Hematopoietic multipotent progenitor cell (in vitro differentiated cells): ENCODE results near the gene TANGO2. TPM values are rescaled to one million over a fixed set of nuclear protein-coding genes. Genes with fewer than 3 reads are reported as not detected.

Source experiments
- DNase-seq, 3 donors: peaks; one replicate each; pipeline ENCODE4 v3.0.0-alpha.2; 2011 to 2015; ENCODE audit warnings: low read depth in 2 of 3, low spot score in 2 of 3
- total RNA-seq: library from RNA; depleted of rRNA; stranded (reverse); fragments of >200 nt; gene quantifications from one replicate; pipeline ENCODE4 v1.2.3, GENCODE V29; 2012

The TANGO2 gene
- total RNA-seq, 1 donor: 63.6 TPM

DNA sequence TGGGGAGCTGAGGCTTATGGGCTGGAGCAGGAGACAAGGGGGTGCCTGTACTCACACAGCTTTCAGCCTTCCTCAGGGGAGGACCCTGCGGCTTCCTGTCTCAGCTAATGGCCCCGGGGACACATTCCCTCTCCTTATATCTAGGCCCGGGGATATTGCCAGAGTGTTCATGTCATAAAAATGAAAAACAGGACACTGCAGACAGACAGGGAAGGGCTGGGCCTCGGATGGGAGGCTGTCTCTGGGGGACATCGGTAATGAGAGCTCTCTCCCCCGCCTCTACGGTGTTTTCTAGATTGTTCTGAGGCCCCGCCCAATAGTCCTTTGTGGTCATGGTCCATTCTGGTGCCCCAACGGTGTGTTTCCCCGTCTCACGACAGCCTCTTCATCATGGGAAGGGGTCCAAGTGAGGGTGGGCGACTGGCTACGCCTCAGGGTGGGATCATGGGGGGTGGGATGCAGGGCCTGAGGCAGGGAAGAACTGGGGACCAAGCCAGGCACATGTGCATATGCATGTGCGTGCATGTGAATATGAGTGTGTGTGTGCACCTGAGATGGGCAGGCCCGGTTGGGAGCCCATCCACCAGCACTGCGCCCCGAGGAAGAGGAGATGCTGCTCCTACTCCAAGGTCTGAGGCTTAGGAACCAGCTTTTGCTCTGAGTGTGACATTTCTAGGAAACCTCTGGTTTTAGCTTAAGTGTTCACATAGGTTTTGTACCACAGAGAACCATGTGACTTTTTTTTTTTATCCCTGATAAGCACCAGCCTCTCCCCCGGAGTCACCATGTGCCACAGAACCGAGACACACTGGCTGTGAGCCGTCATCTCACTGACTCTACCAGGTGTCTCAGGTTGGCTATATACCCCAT, 9.6 kb upstream of the TANGO2 start:
- no peak for DNase-seq

DNA sequence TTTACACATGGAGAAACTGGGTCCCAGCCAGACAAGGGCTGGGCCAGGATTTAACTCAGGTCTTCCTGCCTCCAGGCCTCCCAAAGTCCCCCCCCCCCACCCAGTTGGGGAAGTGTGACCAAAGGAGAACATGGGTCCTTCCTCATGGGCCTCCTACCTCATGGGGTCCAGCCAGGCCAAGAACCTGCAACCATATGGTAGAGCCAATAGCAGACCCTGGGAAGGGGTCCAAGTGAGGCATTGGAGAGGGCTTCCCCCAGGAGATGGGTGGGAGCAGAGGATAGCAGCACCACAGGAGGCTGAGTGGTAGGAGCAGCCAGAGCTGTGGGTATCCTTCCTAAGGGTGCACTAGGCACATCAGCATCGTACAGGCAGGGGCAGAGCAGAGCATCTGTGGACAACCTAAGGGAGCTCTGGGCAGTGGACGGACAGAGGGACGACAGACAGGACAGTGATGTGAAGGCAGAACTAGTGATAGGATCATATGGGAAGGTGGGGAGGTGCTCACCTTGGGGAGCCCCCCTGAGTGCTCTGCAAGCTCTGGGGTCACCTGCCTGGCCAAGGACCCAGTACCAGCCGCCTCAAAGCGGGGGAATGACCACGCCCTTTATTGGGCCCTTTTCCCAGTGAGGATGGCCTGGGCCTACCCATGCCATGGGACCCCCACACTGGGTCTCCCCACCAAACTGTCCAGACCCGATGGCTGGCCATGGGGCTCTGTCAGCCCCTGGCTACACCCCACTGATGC, 8.7 kb upstream of the TANGO2 start:
- no peak for DNase-seq

DNA sequence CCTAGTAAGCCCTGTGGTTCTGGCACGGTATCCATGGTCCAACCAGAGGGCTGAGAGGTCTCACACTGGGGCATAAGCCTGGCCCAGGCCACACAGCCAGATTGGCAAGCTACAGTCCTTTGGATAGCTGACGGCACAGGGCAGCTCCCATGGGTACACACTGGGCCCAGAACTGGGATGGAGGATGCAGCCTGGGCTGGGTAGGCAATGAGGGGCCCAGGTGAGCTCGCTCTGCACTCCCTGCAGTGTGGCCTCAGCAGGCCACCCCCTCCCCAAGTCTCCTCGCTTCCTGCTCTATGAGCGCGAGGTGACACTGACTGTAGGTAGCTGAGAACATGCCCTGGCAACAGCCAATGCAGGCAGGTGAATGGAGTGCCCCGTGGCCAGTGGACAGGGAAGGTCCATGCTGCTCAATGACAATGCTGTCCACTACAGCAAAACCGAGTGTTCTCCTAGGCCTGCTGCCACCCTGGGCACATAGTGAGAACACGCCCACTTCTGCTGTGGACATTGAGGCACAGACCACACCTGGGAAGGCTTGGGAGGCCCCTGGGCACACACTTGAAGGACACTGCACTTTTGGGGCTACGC, 8.1 kb upstream of the TANGO2 start:
- DNase-seq: no peak

DNA sequence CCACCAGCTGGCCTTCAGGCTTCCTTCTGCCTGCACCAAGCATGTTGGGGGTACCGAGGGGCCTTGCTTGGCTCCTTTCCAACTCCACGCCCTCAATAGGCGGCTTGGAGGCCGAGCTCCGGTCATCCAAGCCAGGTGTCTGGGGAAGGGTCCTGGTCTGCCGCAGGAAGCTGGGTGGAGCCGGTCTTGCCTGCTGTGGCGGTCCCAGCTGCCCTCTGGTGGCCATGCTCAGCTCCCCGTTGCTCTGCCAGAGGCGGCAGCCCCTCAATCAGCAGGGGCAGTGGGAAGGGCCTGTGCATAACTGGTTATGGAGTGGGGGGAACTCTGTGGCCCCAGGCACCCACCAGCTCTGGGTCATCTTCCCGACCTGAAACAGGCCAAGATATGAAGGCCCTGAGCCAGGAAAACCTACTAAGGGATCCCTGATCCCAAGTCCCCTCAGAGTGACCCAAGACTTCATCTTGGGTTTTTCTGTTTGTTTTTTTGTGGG, 7.5 kb upstream of the TANGO2 start:
- peak in 2 of 3 donors; percentile 62 to 79 for DNase-seq

- no peak for DNase-seq
Observed at GRCh38 chr22:20014526-20015186, 6.3 kb upstream of the TANGO2 start.

GRCh38 chr22:20015187-20015625, 5.7 kb upstream of the TANGO2 start:
- DNase-seq: no peak

DNA sequence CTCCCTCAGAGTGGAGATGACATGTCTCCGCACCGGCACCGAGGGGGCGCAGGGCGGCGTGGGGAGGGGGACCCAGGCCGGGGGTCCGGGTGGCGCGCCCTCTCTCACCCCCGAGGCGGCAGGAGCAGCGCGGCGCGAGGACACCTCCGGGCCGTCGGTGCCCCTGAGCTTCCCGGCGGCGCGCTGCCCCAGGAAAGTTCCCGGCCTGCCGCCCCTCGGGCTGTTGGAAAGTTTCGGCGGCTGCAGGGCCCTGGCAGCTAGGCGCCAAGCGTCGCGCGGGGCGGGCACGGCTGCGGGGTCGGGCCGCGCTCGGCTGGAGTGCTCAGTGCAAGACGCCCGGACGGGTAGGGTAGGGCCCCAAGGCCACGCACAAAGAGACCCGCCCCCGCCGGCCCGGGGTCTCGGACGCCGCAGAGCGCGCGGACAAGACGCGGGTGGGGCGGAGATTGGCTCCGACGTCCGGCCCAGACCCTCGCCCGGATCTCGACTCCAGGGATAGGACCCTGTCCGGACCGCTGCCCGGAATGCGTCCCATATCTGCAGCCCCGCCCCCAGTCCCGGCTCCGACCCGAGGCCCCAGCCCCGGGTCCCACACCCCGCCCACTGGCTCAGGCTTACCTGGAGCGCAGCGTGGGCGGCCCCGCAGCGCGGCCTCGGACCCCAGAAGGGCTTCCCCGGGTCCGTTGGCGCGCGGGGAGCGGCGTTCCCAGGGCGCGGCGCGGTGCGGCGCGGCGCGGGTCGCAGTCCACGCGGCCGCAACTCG, 4.8 kb upstream of the TANGO2 start:
- DNase-seq: peak in 1 of 3 donors; percentile 32

DNA sequence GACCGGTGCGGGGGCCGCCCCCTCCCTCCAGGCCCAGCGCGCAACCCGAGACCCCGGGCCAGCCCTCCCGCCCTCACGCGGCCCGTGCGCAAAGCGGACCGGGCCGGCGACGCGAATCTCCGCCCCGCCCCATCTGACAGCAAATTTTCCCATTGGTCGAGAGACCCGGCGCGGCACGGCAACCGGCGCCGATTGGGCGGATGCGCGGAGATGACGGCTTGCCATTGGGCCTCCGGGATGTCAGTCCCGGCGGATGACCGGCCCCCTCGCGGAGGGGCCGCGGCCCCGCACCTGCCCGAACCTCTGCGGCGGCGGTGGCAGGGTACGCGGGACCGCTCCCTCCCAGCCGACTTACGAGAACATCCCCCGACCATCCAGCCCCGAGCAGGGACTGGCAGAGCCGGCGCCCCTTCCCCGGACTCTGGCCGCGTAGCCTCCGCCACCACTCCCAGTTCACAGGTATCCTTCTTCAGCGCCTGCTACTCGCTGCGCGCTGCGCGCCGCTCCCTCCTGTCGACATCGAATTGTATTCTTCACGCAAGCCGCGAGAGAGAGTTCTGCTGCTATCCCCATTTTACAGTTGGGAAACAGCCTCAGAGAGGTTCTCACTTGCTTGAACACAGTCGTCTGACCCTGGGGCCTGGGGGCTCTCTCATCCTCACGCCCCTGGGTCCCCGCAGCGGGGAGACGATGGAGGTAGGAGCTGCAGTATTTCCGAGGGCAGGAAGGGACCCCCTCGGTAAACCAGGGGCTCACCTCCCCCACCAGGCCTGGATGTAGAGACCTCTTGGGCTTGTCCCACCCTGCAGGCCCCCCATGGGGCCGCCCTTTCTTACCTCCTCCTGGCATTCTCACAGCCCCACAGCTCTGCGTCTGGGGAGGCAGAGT, 3.9 kb upstream of the TANGO2 start, which contains the start of gene ARVCF:
Gene ARVCF (minus strand): TSS at position 90 of the 888 bp plus-strand sequence. CDS start 26,029 bp downstream, outside the sequence.
- peak; percentile 85 to 91 (median 87) for DNase-seq

DNA sequence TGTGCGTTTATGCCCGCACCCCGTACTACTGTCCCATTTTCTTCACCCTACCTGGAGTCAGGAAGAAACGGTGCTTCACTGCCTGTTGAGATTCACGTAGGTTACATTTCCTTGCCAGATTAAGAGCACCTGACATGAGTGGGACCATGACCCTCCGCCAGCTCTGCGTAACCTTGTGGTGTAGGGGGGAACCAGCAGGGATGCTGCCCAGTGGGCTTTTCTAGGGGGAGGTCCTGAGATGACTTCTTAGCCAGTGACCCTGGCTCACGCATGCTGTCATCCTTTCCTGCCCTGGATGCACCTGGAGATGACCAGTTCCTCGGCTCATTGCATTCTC, 3.3 kb upstream of the TANGO2 start:
- no peak for DNase-seq

- no peak for DNase-seq
Observed at GRCh38 chr22:20018001-20018400, 2.9 kb upstream of the TANGO2 start.

GRCh38 chr22:20019661-20020532, 1.0 kb upstream of the TANGO2 start:
- DNase-seq: no peak

DNA sequence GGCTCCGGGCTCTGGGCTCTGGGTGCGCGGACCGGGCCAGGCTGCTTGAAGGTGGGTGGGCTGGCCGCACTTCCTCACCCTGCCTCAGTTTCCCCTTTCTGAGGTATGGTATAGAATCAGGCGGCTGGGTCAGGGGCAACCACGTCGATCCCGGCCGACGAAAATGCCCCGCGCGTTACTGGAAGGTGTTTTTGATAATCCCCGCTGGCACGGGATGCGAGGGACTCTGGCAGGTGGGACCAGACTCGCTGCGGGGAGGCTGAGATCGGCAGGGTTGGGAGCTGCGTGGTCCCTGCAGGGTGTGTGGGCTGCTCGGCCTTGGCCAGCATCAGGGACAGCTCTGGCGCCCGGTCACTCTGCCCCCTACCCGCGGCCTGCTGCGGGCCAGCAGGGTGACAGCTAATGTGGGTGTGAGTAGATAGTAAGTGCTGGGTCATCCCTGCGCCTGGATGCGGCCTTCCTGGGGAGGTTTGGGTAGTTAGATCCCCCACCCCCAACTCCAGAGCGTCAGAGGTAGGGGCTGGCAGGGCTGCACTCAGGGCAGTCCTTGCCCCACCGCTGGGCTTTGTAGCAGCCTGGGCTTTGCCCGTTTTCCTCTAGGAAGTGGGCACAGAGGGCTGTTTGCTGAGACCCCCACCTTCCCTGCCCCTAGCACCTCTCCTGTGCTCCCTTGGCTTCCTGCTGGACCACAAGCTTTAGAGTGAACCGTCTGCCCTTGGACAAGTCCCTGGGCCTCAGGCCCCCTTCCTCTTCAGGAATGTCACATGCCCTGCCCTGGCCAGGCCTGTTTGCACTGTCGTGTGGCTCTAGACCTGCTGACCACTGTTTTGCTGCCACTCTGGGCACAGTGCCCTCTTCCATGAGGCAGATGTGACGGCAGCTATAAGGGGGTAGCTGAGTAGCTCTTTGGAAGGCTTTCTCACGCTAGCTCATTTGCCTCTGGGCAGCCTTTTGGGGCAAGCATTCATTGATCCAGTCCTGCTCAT, 579 bp downstream of the TANGO2 start:
- DNase-seq: no peak

GRCh38 chr22:20022231-20022977, 1.5 kb downstream of the TANGO2 start:
- no peak for DNase-seq

- DNase-seq: peak in 1 of 3 donors; percentile 44
Observed at GRCh38 chr22:20022978-20023613, 2.2 kb downstream of the TANGO2 start.

DNA sequence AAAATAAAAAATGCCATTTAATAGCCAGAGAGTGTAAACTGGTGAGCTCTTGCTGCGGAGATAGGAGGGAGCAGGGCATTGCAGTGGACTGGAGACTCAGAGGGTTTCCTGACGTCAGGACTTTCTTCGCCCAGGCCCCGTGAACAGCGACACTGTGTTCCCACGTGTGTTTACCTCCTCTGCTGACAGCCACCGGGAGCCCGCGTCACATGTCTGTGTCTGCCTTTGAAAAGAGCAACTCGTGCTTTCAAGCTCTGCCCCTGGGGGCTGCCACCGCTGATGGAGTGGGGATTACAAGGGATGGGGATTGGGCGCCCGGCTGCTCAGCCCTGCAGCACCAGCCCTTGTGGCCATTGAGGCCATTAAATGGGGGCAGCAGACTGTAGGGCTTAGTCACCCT, 3.3 kb downstream of the TANGO2 start:
- DNase-seq: no peak
